Measurements from ENCODE around the gene MTNR1B.

The MTNR1B gene

DNA sequence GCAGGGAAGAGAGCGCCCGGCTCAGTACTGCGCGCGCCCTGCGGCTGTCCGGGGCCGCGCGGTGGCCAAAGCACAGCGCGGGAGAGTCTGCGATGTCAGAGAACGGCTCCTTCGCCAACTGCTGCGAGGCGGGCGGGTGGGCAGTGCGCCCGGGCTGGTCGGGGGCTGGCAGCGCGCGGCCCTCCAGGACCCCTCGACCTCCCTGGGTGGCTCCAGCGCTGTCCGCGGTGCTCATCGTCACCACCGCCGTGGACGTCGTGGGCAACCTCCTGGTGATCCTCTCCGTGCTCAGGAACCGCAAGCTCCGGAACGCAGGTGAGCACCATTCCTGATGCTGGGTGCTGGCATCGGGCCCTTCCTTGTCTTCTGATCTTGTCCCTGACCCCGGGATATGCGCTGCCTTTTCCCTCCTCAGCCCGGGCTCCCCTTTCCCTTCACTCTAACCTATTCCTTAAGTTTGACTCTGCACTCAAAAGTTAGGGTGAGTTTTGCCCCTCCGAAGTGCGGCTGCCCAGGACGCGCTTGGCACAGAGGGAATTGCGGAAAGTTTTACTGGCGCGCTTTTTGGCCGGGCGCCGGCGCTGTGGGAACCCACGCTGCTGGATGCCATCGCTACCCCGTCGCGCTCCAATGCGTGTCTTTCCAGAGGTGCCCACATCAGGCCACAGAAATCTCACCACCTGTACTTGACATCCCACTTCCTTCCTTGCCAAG, at the start of gene MTNR1B:
MTNR1B (plus strand) TSS at position 18 of the 714 bp plus-strand sequence; CDS start at position 93, 75 bp downstream.
- no peak for DNase-seq

DNA sequence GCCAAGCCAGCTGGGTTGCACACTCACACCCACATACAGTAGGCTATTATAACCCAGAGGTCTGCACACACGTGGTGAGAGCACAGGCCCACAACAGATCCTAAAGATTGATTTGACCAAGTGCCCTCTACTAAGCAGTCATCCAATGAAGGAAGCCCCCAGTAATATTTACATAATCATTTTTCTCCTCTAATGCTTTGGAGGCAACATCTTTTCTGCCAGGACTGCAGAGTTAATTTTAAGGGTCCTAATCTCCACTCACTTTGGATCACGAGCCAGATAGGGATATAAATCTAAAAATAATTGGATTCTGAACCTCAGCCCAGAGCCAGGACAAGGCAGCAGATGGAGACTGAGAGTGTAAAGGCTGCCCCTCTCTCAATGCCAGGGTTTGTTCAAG, 49.1 kb upstream of the MTNR1B start:
- DNase-seq, result no peak

DNA sequence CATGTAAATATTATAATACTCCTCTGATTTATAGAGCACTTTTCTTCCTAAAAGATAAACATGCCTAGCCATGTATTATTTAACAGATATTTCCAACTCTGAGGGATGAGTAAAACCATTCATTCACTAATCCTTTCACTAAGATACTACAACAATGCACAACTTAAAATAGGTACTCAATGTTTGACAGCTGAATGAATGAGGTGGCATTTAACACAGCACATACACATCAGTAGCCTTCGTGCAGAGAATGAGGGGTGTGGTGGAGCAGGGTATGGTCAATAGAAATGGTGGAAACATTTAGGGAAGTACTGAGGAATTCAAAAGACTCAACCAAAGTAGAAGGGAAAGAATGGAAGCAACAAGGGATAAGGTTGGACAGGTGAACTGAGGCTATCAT, 46.7 kb upstream of the MTNR1B start:
- DNase-seq, result no peak

DNA sequence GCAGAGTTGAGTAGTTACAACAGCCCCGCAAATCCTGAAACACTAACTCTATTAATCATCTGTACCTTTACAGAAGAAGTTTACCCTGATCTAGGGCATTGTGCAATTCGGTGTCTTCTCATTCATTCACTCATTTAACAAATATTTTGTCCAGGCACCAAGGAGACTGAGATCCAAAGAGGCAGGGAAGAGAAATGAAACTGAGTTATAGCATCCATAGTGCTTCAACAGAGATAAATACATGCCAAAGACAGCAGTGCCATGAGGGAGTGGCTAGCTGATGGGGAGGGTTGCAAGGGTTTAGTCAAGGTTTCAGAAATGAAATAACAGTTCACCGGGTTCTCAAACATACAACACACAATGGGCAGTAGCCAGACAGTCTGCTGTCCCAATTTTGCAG, 40.2 kb upstream of the MTNR1B start:
- DNase-seq, result no peak

DNA sequence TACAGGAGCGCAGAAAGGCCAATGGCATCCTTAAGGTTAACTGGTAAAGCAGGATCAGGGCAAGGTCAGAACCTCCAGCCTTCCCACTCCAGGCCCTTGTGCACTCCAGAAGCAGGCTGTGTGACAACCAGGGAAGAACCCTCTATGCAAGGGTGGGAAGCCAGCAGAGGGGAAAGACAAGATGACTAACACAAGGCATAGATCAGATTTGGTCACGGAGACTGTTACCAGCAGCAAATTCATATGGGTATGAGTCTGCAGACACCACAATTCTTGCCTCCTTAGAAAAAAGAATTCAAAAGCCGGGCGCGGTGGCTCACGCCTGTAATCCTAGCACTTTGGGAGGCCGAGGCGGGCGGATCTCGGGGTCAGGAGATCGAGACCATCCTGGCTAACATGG, 39.8 kb upstream of the MTNR1B start:
- no peak for DNase-seq

DNA sequence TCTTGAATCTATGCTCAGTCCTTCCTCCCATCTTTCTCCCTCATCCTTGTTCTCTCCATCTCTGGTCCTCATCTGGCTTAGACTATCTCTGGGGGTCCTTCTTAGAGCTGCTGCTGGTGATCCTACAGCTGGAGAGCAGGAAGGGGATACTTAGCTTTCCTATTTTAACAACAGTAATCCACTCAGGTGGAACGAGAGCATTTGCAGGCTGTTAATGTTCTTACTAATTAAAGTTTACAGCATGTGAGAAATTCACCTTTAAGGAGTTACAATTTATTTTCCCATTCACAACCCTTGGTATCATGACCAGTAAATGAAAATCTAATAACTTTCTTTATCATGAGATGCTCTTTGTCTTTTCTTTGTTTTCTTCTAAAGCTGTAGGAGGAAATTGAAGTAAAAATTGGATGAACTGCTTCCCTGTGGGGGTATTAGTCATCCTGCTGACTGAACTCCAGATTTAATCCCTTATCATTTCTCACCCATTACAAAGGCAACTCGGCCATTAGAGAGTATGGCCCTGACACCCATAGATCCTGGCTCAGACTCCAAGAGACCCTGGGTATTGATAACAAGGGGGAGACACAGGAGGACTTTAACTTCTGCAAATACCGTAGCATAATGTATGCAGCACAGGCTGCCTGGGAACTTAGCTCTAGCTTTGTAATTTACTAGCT, 37.6 kb upstream of the MTNR1B start:
- no peak for DNase-seq

DNA sequence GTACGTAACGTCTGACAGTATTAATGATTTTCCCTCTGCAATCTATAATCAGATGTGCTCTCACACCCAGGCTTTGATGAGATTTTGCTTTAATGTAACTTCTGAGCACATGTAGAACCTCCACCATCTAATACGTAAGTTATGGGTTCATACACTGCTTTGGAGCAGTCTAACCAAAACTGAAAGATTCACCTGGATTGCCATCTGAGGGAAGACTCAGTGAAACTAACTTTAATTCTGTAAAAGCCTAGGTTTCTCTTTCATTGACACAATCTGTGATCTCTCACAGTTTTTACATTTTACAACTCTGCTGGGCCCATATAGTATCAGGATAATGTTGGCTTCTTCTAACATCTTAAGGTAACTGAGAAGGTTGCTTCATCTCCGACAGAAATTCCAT, 30.1 kb upstream of the MTNR1B start:
- no peak for DNase-seq

DNA sequence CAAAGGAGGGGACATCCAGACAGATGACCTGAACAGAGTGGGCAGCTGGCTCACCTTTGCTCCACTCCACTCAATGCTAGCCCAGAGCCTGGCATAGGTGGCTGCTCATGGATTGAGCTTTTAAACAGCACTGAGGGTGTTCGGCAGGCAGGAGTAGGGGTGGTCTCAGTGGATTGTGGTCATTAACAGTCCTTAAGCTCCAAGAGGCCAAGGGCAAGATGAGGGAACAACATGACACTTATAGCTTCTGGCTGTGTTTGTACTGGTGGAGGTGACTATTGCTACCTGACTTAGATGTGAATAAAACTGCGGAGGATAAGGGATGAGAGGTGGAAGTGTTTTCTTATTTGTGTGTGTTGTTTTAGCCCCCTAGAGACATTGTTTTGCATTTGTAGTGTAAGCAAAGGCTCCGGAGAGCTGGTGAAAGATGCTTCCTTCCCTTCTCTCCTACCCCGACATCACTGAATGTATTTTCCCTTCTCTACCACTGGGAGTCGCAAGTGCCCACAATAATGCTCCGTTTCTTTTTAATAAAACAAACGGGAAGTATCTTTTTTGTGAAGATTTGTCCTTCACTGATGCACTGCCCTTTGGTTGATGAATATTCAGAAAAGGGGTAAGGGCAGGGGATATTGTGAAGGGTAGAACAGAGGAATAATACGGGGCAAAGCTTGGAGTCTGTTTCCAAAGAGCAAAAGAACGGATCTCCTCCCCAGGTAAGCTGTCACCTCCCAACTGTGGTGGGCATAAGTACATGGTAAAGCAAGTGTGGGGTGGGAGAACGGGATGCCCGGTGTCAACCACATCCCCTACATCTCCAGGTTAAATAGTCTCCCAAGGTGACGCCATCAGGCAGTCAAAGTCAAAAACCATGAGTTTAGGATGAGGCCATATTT, 27.5 kb upstream of the MTNR1B start:
- DNase-seq, result peak in 1 of 2 donors; percentile 42

DNA sequence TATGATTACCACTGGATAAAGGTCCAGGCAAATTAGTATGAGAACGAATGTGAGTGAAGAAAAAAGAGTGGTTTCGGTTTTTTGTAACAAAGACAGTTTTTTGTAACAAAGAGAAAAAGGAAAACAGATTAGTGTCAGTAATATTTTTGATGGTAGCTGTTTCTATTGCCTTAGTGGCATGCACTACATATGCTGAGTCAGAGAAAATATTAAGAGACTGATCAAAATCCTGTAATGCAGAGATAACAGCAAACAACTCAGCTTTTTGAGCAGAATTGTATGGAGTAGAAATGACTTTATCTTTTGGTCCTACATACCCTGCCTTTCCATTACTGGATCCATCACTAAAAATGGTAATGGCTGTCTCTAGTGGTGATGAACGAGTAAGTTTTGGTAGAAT, 22.7 kb upstream of the MTNR1B start:
- no peak for DNase-seq

DNA sequence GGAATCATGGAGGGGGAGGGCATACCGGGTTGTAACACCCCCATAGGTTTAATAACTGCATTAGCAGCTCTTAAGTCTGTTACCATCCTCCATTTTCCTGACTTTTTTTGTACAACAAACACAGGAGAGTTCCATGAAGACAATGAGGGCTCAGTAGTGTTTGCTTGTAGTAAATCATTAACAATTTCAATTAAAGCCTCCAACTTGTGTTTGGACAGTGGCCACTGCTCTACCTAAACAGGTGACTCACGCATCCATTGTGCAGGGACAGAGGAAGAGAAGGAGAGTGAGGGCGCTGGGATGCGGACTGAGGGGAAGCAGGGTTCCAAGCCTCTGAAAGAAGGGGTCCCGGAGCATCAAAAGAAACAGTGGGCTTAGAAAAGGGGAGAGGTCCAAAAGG, 21.3 kb upstream of the MTNR1B start:
- no peak for DNase-seq

DNA sequence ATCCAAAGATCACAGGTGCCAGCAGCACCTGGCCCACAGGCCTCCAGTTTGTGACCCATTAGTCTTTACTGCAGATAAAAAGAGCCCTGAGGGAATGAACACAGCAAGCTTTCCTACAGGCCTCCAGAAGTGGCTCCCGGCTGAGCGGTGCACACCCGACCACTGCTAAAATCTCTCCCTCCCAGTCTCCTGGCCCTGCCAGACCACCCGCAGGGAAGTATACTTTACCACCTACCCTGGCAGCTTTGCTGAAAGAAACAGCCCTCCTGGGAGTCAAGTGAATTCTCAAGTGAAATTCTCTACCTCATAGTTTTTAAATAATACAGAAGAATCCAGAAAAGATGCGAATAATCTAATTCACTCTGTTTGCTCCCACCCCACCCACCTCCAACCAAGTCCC, 15.4 kb upstream of the MTNR1B start:
- no peak for DNase-seq

DNA sequence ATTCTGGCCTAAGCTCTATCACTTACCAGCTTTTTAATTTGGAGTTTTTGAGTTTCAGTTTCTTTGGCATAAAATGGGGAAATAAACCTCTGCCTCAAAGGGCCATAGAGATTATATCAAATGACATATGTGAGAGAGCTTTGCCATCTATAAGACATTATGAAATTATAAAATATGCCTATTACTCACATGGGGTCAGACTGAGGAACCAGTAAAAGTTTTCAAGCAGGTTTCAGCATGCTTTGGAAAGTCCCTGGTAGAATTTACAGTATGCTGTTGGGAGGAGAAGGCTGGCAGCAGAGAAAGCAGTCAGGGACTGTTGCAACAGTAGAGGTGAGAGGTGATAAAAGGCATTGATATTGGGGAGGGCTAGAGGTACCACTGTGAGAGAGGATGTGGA, 13.6 kb upstream of the MTNR1B start:
- no peak for DNase-seq

DNA sequence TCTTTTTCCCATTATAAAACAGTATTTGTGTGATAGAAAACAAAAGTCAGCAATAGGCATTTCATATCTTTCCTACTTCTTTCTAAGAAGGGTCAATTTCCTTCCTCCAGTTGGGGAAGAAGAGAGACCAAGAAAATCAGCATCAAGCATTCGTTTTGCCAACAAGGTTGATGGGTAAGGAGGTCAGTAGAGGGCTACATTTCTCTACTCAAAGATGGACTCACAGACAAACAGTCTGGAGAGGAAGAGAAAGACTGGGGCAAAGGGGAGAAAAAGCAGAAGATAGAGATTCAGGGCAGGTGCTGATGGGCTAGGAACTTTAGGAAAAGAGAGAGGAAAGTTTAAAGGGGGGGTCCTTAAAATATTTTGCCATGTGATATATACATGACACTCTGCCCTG, 8.6 kb upstream of the MTNR1B start:
- DNase-seq, result no peak

DNA sequence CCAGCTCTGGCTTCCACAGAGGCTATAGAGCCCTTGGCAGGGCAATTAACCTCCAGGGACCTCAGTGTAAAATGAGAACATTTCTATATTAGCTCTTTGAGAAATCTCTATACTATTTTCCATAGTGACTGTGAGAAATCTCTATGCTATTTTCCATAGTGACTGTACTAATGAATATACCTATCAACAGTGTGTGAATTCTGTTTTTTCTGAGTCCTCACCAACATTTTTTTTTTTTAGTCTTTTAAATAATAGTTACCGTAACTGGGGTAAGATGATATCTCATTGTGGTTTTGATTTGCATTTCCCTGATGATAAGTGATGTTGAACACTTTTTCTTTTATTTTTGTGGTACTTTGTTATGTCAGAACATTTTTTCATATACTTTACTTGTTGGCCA, 7.0 kb upstream of the MTNR1B start:
- DNase-seq, result no peak

DNA sequence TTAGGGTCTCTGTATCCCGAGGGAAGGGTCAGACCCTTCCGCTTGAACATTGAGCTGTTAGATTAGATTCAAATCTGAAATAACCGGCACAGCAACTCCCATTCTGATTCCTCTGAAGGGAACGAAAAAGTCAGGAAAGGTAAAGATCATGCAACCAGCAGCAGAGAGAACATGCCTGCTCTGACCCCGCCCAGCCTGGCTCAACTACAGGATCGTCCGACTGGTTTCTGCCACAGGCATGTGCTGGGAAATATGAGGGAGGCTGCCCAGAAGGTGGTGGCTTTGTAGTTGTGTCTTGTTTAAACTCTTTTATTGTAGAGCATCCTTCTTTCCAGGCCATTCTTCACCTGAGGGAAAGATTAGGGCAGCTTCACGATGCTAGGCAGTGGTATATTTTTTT, 5.0 kb upstream of the MTNR1B start:
- no peak for DNase-seq

DNA sequence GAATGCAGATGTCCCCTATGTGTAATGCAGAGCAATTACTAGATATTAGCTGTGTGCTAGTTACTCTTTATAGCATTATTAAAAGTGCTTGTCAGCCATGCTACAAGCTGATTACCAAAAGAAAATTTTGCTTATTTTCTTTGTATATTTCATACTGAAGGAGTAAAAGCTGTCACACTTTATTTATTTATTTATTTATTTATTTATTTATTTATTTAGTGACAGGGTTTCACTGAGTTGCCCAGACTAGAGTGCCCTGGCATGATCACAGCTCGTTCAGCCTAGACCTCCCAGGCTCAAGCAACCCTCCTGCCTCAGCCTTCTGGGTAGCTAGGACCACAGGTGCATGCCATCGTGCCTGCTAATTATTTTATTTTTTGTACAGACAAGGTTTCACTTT, 4.3 kb upstream of the MTNR1B start:
- no peak for DNase-seq

DNA sequence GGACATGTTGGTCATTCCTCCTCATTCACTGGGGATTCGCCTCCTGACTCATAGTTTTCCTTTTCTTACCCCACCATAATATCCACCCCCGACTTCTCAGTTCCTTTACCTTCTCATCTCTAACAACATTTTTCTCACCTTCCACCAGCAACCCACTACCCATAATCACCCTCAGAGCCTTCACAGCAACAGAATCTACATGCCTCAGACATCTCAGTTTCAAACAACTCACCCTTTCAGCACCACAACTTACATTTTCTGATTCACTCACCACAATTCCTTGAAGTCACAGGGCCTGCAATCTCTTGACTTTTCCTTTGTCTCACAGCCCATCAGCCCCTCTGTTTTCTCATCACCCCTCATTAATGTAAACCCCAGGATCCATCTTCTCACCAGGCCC, 2.3 kb upstream of the MTNR1B start:
- no peak for DNase-seq

DNA sequence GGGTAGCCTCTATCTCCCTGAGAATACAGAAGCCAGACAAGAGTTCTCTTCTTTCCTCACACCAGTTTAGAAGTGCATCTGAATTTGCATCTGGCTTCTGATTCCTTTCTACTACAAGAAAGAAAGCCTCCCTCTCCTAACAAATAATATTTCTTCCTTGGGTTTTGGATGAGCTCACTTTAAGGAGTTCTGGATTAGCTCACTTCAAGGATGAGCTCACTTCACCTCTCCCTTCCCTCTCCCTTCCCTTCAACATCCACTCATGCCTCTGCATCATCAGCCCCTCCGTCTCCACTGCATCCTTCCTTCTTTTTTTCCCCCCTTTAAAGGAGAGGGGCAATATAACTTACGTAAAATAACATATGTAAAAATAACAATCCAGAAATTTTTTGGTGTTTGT, 1.6 kb upstream of the MTNR1B start:
- no peak for DNase-seq

DNA sequence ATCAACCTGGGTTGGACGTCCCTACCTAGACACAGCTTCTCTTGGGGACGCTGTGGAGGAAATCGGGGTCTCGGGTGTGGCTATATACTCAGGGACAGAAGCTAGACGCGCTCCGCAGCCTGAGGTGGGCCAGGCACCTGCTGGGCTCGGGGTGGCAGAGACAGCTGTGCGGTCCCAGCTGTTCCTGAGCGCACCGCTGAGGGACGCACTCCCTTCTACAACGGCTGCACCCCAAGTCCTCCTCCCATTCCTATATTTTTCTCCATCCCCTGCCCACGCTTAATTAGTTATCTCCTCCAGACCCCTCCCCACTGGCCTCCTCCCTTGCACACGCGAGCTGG, 188 bp upstream of the MTNR1B start:
- no peak for DNase-seq

DNA sequence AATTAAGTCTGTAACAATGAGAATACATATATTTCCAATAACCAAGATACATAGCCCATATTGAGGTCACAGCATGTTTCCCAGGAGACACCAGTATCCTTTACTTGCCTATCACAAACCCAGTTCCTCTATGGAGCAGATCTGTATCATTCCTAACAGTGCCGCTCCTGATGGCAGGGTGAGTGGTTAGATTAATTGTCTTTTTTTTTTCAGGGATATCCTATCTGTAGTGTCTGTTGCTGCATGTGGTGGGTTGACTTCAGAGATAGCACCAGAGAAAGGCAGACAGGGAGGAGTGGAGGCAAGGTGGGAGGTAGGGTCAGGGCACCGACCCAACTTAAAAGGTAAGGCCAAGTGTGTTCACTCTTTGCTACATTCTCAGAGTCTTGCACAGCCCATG, 2.8 kb downstream of the MTNR1B start:
- DNase-seq, result no peak

DNA sequence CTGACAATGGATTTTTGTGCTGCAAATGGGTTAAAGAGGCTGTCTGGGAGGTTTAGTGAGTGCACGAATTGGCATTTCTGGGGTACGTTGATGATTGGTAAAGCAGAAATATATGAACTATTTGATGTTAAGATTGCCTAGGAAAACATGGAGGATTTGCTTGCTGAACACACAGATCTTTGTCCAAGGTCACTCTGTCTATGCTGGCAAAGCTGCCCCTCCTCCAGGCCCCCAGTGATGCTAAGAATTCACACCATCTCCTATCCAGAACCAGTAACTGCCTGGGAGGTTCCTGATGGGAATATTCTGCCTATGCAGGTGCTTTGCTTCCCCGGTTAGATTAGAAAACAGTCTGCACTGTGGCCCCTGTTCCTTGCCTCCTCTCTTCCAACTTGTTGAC, 5.8 kb downstream of the MTNR1B start:
- DNase-seq, result no peak

DNA sequence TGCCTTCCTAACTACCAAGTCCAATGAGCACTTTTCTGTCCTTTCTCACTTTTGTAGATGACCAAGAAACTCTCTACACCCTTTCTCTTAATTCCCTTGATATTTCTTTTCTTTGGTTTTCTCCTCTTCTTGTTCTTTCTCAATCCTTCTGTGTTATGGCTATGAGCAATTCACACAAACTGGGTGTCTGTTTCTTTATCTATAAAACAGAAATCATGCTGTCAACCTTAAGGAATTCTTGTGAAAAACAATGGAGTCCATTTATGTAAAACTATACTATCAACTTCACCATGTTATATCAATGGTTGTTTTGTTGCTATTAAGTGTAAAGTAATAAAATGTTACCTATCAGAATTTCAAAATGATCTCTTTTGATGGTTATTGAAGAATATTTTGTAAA, 7.2 kb downstream of the MTNR1B start:
- DNase-seq, result no peak

DNA sequence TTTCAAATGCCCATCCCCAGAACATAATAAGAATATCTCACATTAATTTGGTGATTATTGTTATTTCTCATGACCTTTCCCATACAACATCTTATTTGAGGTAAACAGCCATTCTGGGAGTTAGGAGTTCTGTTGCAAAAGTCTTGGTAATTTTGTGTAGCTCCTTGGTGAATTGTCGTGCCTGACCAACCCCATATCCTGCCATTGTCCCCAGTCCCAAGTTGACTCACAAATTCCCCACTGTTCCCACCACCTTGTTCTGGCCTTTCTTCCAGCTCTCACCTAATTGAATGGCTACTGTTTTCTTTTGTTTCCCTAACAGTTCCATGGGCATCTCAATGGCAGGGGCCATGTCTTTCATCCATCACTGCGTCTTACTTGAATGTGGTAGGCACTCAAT, 8.0 kb downstream of the MTNR1B start:
- no peak for DNase-seq
